HG02623 (cell line): ENCODE results near the gene NFIC.
"Not testable (repeated sequence)": the region's sequence is repeated elsewhere in the genome, so short reads cannot be mapped to it uniquely, and the experiment has no call there.

Experiments used
- ATAC-seq: cut with Tn5 transposase; IDR thresholded peaks from one replicate; pipeline ENCODE4 v1.9.1; 2021; ENCODE audit warnings: moderate library complexity; ENCODE audit not compliant: unreplicated experiment

Gene NFIC

GRCh38 chr19:3415695-3416094 lies 49.3 kb downstream of the NFIC start:
- no peak for ATAC-seq

DNA sequence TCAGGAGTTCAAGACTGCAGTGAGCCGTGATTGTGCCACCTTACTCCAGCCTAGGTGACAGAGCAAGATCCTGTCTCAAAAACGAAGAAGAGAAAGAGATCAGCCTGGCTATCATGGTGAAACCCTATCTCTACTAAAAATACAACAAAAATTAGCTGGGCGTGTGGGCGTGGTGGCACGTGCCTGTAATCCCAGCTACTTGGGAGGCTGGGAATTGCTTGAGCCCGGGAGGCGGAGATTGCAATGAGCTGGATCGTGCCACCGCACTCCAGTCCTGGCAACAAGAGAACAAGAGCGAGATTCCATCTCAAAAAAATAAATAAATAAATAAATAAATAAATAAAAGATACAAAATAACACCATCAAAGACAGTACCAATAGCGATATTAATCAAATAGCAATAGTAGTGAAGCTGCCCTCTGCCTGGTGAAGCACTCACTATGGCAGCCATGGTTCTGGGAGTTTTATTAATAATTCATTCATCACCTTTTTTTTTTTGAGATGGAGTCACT lies 53.9 kb downstream of the NFIC start:
- no peak for ATAC-seq

DNA sequence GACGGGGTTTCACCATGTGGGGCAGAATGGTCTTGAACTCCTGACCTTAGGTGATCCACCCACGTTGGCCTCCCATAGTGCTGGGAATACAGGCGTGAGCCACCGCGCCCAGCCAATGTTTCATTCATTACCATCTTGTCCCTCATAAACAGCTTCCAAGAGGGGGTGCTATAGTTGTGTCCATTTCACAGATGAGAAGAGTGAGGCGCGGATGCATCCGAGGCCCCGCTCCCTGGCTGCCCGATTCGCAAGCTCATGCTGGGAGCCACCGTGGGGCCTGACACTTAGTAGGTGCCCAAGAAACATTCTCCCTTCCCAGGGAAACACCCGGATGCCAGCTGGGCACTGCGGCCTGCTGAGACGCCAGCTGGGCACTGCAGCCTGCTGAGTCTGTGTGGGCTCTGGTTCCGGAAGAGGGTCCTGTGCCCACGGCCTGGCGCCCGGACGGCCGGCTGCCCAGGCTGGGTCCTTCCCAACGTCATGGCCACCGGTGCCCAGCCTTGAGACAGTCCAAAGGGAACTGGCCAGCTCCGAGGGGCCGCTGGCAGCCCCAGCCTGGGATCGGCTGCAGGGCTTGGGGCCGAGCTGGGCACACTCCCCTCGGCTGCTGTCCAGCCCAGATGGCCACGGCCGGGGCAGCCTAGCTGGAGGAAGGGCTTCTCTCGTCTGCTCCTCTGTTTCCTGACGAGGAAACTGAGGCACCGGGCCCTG lies 54.7 kb downstream of the NFIC start:
- ATAC-seq, result no peak

GRCh38 chr19:3421656-3422055 lies 55.3 kb downstream of the NFIC start:
- not testable (repeated sequence) for ATAC-seq

- ATAC-seq, result no peak
Measured at GRCh38 chr19:3423183-3423829, 56.9 kb downstream of the NFIC start.

GRCh38 chr19:3426433-3426832 lies 60.0 kb downstream of the NFIC start:
- no peak for ATAC-seq

DNA sequence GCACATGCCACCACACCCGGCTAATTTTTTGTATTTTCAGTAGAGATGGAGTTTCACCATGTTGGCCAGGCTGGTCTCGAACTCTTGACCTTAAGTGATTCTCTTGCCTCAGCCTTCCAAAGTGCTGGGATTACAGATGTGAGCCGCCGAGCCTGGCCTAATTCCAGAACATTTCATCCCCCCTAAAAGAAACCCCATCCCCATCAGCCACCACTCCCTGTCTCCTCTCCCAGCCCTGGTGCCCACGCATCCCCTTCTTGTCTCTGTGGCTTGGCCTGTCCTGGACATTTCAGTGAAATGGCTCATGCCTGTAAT lies 63.9 kb downstream of the NFIC start:
- ATAC-seq, result not testable (repeated sequence)

DNA sequence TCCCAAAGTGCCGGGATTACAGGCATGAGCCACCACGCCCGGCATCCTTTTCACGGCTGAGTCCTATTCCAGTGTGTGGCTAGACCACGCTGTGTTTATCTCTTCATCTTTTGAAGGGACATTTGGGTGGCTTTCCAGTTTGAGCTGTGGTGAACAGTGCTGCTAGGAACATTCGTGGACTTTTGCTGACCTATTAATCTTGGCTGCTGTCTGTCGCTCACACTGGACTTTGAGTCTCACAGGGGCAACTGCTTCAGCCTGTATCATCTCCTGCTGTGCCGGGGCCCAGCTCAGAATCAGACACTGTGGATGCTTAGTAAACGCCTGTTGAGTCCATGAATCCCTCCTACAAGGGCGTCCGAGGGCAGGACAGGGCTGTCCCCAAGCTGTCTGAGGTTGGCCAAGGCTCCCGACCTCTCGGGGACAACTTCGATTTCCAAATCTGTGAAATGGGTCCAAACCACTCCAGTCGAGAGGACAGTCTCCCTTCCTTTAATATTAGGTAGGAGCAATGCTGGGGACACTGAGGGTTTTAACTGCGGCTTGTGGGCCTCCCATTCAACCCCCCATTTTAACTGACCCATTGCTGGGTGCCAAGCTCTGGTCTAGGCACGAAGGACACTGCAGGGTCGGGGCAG lies 65.5 kb downstream of the NFIC start:
- ATAC-seq, result no peak

- no peak for ATAC-seq
Measured at GRCh38 chr19:3433313-3433712, 66.9 kb downstream of the NFIC start.

DNA sequence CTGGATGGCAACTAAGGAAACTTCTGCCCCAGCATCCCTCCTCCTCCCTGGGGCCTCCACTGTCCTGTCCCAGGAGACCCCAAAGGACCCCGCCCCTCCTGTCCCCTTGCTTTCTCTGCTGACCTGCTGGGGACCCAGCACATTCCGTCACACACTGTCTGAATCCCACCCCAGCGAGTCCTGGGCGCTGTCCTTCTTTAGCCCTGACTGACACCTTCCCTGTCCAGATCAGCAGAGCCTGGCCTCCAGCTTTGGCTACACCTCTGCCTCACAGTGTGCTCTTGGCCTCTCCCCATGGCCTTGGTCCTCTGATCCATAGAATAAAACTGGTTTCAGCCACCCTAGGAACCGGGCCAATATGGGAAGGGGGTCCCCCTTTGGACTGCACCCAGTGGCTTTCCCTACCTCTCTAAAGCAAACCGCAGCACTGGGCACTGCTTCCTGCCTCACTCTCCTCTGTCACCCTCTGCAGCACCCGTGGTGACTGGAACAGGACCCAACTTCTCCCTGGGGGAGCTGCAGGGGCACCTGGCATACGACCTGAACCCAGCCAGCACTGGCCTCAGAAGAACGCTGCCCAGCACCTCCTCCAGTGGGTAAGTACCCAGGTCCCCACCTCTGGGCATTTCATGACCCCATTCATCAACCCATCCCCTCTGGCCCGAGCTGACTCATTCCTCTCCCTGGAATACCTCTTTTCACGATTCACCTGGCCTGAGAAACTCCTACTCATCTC lies 67.6 kb downstream of the NFIC start:
- no peak for ATAC-seq

DNA sequence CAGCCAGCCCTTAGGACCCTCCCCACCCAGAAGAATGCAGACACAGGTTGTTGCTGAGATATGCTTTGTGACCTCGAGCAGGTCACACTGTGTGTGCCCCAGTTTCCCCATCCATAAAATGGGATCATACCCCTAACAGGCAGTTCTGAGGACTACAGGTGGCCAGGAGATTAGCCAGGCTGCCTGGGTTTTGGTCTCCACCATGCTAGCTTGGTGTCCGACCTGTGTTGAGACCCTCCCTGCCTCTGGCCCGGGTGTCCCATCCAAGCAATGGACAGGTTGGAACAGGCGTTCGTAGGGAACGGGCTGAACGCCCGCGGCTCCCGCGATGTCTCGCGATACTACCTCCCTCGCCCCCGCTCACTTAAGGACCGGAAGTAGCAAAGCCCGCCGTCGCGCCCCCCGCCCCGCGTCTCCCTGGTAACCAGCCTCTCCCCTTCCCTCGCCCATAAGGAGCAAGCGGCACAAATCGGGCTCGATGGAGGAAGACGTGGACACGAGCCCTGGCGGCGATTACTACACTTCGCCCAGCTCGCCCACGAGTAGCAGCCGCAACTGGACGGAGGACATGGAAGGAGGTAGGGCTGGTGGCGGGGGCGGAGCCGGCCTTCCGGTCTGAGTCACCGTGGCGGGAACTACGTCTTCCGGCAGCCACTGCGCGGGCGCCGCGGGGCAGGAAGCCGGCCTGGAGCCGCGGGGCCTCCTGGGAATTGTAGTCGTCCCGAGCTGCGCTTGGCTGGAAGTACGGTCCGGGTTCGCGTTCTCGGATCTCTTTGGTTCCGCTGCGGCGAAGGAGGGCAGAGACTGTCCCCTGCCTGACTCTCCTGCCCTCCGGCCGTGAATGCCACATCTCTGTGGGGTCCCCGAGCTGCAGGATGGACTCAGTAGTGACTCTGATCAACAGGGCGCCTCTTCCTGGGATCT lies 68.5 kb downstream of the NFIC start:
- ATAC-seq, result peak; percentile 75

- ATAC-seq, result no peak
Measured at GRCh38 chr19:3440082-3440481, 73.7 kb downstream of the NFIC start.

- no peak for ATAC-seq
Measured at GRCh38 chr19:3441089-3441985, 75.0 kb downstream of the NFIC start.

- no peak for ATAC-seq
Measured at GRCh38 chr19:3441986-3442329, 75.6 kb downstream of the NFIC start.

GRCh38 chr19:3442487-3443071 lies 76.2 kb downstream of the NFIC start:
- ATAC-seq, result no peak

DNA sequence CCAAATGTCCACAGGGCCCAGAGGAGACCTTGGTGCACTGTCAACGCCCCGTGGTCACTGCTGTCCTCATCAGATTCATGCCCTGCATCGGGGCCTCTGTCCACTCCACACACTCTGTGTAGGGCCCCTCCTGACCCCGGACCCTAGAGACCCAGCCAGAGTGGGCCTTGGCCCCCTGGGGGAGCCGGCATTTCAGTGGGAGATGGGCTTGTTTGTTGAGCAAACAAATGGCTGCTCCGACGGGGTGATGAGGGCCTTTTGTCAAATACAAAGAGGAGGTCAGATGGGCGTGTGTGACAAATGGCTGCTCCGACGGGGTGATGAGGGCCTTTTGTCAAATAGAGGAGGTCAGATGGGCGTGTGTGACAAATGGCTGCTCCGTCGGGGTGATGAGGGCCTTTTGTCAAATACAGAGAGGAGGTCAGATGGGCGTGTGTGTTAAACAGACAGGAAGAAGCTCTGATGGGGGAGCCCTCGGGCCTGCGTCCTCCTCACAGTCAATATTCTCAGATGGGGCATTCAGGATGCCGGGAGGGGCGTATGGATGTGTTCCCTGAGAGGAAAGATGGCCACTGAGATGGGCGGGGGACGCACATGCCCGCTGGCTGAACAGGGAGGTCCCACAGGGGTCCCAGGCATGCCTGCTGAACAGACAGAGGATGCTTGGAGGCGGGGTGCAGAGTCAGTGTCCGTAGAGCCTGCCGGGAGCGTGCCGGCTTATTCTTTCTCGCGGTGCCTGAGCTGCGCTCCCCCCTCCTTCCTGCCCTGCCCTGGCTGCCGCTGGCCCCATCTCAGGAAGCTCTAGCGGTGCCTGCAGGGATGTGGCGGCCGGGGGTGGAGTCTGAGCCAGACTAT lies 77.7 kb downstream of the NFIC start:
- no peak for ATAC-seq

DNA sequence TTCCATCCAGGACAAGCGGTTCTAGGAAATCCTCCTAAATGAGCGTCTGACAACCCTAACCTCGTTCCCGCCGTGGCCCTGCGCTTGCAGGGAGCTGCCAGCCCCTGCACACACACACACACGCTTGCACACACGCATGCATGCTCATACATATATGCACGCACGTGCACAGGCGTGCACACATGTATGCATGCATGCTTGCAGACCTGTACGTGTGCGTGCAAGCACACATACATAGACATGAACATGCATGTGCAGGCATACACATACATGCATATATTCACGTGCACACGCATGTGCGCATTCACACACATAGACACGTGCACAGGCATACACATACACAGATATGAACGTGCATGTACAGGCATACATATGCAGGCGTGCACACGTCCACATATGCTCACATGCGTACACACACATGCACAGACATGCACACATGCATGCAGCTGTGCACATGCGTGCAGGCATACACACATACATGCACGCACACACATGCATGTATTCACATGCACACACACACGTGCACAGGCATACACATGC lies 78.4 kb downstream of the NFIC start:
- ATAC-seq, result no peak

DNA sequence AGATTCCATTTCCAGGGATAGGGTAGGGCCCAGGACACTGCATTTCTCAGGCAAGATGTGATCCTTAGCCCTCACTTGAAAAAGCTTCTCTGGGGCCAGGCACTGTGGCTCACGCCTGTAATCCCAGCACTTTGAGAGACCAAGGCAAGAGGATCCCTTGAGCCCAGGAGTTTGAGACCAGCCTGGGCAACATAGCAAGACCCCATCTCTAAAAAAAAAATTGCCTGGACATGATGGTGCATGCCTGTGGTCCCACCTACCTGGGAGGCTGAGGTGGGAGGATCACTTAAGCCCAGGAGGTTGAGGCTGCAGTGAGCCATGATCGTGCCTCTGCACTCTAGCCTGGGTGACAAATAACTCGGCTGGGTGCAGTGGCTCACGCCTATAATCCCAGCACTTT lies 80.3 kb downstream of the NFIC start:
- not testable (repeated sequence) for ATAC-seq
